Upper lobe of left lung (tissue), 4 donors: ENCODE results near the gene NWD2.

ENCODE experiments used
- CTCF ChIP-seq, 6 experiments: fragments of 450-650 bp in 4 of 6; fragments of 200-600 bp in 2 of 6; sonication (generic) in 2 of 6; IDR thresholded peaks; one replicate each; pipeline ENCODE4 v1.5.1; 2016 to 2019; ENCODE audit warnings: antibody characterized with exemption in 6 of 6
- POLR2A ChIP-seq, 4 donors: fragments of 450-650 bp; IDR thresholded peaks; one replicate each; pipeline ENCODE4 v1.5.1; 2016 to 2017; ENCODE audit warnings: antibody characterized with exemption in 4 of 4, mild to moderate bottlenecking in 2 of 4

GRCh38 chr4:37467824-37468223, 223.3 kb downstream of the NWD2 start:
- TF ChIP-seq POLR2A (IDR thresholded peaks at IDR 0.05) (no peak), CTCF (IDR thresholded peaks at IDR 0.05) (no peak)
